ENCODE measurements around the gene ELP1.

ELP1 gene

DNA sequence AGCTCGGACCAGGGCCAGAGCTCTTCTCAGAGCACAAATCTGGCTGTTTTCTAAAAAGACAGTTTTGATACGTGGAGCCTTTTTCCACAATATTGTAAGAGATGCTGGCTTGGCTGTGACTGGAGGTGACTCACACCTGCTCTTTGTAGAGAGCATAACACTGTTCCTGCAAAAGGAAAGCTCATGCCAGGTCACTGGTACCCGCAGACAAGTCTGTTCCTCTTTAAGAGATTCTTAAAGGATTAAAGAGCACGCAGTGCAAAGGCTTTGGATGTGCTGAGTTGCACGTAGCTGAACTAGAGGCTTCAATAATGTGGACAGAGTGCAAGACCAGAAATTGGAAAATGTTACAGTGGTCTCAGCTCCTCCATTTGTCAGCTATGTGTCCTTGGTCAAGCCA is 97.1 kb downstream of the ELP1 start (continued):
- no peak for TF ChIP-seq EGR2 (tag by site-specific recombination; IDR thresholded peaks at IDR 0.05; ENCODE audit: low read depth)
- no peak for TF ChIP-seq ZFP3 (tag by site-specific recombination; IDR thresholded peaks at IDR 0.05; ENCODE audit: low read depth)
- TF ChIP-seq KLF8 (tag by site-specific recombination; IDR thresholded peaks at IDR 0.05): no peak
- TF ChIP-seq ZNF692 (tag by site-specific recombination; IDR thresholded peaks at IDR 0.05): no peak
- TF ChIP-seq TSHZ1 (tag by site-specific recombination; IDR thresholded peaks at IDR 0.05; ENCODE audit: borderline replicate concordance): no peak
- no peak for TF ChIP-seq ZSCAN4 (tag by site-specific recombination; IDR thresholded peaks at IDR 0.05)
- no peak for TF ChIP-seq IKZF3 (tag by site-specific recombination; IDR thresholded peaks at IDR 0.05)
- no peak for TF ChIP-seq ZNF433 (tag by site-specific recombination; IDR thresholded peaks at IDR 0.05; ENCODE audit: low read depth)
- no peak for TF ChIP-seq PBX3 (CRISPR knock-in tag; IDR thresholded peaks at IDR 0.05)
- TF ChIP-seq FEZF1 (tag by site-specific recombination; IDR thresholded peaks at IDR 0.05): no peak
- TF ChIP-seq ZNF248 (tag by site-specific recombination; IDR thresholded peaks at IDR 0.05): no peak

- Histone ChIP-seq H3K4me3 (ENCODE audit: low read depth, low read length) (no peak overlapping the region), H3K9me3 (ENCODE audit: control insufficient read depth, insufficient read depth, low read depth, low read length) (no peaks in the 10 kb centered on the region), H3K27ac (ENCODE audit: extremely low read depth, low read depth, low read length) (no peak overlapping the region), H3K4me1 (ENCODE audit: control insufficient read depth, insufficient read depth, low read length) (no peaks in the 10 kb centered on the region), H3K36me3 (ENCODE audit: control insufficient read depth in 2 of 2, insufficient read depth in 1 of 2, low read length in 2 of 2) (no peaks in the 10 kb centered on the region)
- ChIA-PET POLR2A (no interaction called here), CTCF (interaction anchor here (1.4 to 1.7 kb wide), 2 partner anchors 74 to 1414 kb away, joined by 3 to 7 read pairs; no protein-coding TSS in a partner anchor)
- TF ChIP-seq ZNF792 (tag by site-specific recombination; IDR thresholded peaks at IDR 0.05): no peak
- no peak for TF ChIP-seq FEZF1 (tag by site-specific recombination; IDR thresholded peaks at IDR 0.05)
- TF ChIP-seq ZBTB17 (tag by site-specific recombination; IDR thresholded peaks at IDR 0.05): no peak
- no peak for TF ChIP-seq ZNF19 (tag by site-specific recombination; IDR thresholded peaks at IDR 0.05; ENCODE audit: low read depth)
- no peak for TF ChIP-seq ZXDB (tag by site-specific recombination; IDR thresholded peaks at IDR 0.05)
- TF ChIP-seq ZNF223 (tag by site-specific recombination; IDR thresholded peaks at IDR 0.05): no peak
- no peak for TF ChIP-seq CTCF (tag by site-specific recombination; IDR thresholded peaks at IDR 0.05)
- TF ChIP-seq YY2 (tag by site-specific recombination; IDR thresholded peaks at IDR 0.05): no peak
- no peak for TF ChIP-seq ZNF501 (tag by site-specific recombination; IDR thresholded peaks at IDR 0.05)
- TF ChIP-seq ZFP37 (tag by site-specific recombination; IDR thresholded peaks at IDR 0.05): no peak
- no peak for TF ChIP-seq ZNF280D (tag by site-specific recombination; IDR thresholded peaks at IDR 0.05)
- TF ChIP-seq PRDM1 (tag by site-specific recombination; IDR thresholded peaks at IDR 0.05): no peak
- no peak for TF ChIP-seq ZNF610 (tag by site-specific recombination; IDR thresholded peaks at IDR 0.05; ENCODE audit: borderline replicate concordance)
- TF ChIP-seq ZNF350 (tag by site-specific recombination; IDR thresholded peaks at IDR 0.05): no peak
- TF ChIP-seq ZNF48 (tag by site-specific recombination; IDR thresholded peaks at IDR 0.05): no peak
- TF ChIP-seq ZNF521 (tag by site-specific recombination; IDR thresholded peaks at IDR 0.05): no peak
- no peak for TF ChIP-seq RBAK (tag by site-specific recombination; IDR thresholded peaks at IDR 0.05)
These were observed 97.6 kb downstream of the ELP1 start for GRCh38 chr9:108836319-108836718.

Measured in HEK293 (cell line).